22Rv1 (cell line): ENCODE measurements around the gene TANGO2.

Experiments used
- ZFX ChIP-seq: fragments of 450-650 bp; IDR thresholded peaks from 2 replicates; pipeline ENCODE4 v1.6.1; 2017; ENCODE audit warnings: antibody characterized with exemption, borderline replicate concordance
- TF ChIP-seq, protein P1 (sequence below): fragments of 450-650 bp; IDR thresholded peaks from 2 replicates; pipeline ENCODE4 v1.5.1; 2017; ENCODE audit warnings: mild to moderate bottlenecking

DNA sequence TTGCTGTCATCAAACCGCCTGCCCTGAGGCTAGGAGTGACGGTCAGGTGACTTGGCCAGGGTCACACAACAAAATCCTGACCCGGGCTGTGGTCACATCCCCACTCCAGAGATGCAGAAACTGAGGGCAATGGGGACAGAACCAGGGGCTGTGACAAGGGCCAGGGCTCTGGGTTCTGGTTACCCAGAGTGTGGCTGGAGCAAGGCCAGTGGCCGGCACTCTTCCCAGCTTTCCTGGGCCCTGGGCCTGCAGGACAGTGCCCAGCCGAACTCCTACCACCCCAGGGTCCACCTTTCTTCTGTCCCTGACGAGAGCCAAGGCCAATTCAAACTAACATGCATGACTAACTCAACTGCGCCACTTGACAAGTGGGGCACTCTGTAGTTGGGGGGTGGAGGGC is 40.1 kb upstream of the TANGO2 start:
- TF ChIP-seq, protein P1, sequence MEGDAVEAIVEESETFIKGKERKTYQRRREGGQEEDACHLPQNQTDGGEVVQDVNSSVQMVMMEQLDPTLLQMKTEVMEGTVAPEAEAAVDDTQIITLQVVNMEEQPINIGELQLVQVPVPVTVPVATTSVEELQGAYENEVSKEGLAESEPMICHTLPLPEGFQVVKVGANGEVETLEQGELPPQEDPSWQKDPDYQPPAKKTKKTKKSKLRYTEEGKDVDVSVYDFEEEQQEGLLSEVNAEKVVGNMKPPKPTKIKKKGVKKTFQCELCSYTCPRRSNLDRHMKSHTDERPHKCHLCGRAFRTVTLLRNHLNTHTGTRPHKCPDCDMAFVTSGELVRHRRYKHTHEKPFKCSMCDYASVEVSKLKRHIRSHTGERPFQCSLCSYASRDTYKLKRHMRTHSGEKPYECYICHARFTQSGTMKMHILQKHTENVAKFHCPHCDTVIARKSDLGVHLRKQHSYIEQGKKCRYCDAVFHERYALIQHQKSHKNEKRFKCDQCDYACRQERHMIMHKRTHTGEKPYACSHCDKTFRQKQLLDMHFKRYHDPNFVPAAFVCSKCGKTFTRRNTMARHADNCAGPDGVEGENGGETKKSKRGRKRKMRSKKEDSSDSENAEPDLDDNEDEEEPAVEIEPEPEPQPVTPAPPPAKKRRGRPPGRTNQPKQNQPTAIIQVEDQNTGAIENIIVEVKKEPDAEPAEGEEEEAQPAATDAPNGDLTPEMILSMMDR, result no peak
- no peak for TF ChIP-seq ZFX
